GM12892 (cell line): ENCODE results near the gene CXCL12.

Experiments
- DNase-seq: peaks from one replicate; pipeline ENCODE4 v3.0.0; 2011; ENCODE audit not compliant: insufficient read length
- FAIRE-seq: peaks from 2 replicates; lab custom pipeline; 2011; peaks lifted over from hg19 to GRCh38; lab: Jason Lieb, UNC
- POLR2A ChIP-seq: IDR thresholded peaks from 2 replicates; pipeline ENCODE4 v1.6.1; 2011; ENCODE audit warnings: low read depth, low read length, control low read depth
- POLR2AphosphoS5 ChIP-seq: IDR thresholded peaks from 2 replicates; pipeline ENCODE4 v1.6.1; 2011; ENCODE audit warnings: low read depth, low read length, control low read depth
- TAF1 ChIP-seq: IDR thresholded peaks from 2 replicates; pipeline ENCODE4 v1.6.1; 2011; ENCODE audit warnings: low read depth, mild to moderate bottlenecking, control low read depth, low read length, borderline replicate concordance

The CXCL12 gene

GRCh38 chr10:44382131-44382858 is 2.6 kb downstream of the CXCL12 start:
- DNase-seq (no peak), FAIRE-seq (no peak)
- no peak for TF ChIP-seq TAF1
- TF ChIP-seq POLR2AphosphoS5, result no peak
- no peak for TF ChIP-seq POLR2A

- DNase-seq, result no peak
- no peak for TF ChIP-seq POLR2AphosphoS5
- no peak for TF ChIP-seq POLR2A
- no peak for TF ChIP-seq TAF1
- FAIRE-seq, result no peak
Measured at GRCh38 chr10:44380829-44381600, 3.9 kb downstream of the CXCL12 start.

DNA sequence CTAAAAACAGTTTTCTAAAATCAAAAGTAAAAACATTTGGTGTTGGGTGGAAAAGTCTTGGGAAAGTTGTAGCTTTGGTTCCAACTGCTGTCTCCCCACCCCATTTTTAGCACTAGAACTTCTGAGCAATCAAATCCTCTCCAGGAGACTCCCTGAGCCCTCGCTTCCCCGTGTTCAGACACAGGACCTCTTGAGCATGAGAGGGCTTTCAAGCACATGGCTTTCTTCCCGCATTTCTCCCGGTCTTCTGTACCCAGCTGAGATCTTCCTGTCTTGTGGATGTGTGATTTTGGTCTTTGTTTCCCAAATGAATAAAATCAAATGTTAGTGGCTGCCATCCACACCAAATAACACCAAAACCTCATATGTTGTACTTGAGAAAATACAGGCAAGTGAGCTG is 5.0 kb downstream of the CXCL12 start:
- no peak for FAIRE-seq

GRCh38 chr10:44378626-44379025 is 6.3 kb downstream of the CXCL12 start:
- DNase-seq (no peak), FAIRE-seq (no peak)
- TF ChIP-seq TAF1, result no peak
- TF ChIP-seq POLR2A, result no peak
- TF ChIP-seq POLR2AphosphoS5, result no peak

More for the DNA sequence above, 5.0 kb downstream of the CXCL12 start:
- DNase-seq, result no peak
- TF ChIP-seq TAF1 (no peak), POLR2A (no peak), POLR2AphosphoS5 (no peak)

DNA sequence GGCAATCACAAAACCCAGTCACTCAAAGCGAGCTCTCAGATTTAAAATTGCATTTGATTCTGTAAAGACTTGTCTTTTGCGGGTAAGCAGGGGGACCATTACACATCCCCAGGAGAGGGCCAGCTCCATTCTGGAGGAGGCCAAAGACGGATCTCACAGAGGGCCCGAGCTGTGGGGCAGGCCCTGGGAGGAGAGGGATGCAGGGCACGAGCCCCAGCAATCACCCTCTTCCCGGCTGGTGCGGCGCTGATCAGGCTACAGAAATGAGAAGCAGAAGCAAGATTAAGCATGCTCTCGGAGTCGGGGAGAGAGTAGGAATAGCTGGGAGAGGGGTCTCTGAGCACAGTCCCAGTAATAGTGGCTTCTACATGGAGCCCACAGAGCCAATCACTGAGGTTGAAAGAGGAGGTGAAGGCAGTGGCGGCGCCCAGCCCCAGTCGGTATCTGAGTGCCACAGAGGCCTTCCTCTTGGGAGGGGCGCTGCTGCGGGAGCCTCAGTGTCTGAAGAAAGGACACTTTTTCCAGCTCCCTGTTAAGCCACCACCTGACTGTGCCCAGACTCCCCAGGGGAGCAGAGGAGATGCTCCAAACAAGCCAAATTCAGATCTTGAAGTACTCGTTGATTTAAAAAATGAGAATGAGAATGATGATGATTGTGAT is 7.1 kb downstream of the CXCL12 start:
- FAIRE-seq, result no peak
- no peak for TF ChIP-seq POLR2AphosphoS5
- no peak for TF ChIP-seq TAF1
- no peak for TF ChIP-seq POLR2A
- DNase-seq, result no peak

DNA sequence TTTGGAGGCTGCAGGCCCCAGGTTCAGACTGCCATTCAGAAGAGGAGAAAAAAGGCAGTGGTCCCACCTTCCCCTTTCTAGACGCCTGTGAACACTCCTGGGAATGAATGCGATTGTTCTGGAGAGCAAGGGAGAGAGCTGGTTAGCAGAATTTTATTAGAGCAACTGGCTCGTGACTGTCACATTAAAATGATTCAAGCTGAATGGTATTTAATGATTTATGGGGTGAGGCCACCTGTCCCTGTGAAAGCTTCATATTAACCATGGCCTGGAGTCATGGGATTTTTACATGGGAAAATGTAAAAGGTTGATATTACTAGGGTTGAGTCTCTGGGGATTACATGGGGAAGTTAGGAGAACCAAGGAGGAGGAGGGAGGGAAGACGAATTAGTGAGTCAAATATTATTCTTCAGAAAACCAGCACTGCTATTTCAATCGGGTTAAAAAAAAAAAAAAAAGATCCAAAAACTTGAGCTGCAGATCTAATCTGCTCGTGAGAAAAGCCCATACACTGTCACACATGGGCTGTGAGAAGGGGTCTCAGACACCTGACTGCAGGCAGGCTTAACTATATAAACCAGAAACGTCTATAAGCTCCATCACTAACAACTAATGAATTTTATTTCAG is 8.3 kb downstream of the CXCL12 start:
- no peak for FAIRE-seq
- DNase-seq, result no peak
- TF ChIP-seq POLR2A (no peak), POLR2AphosphoS5 (no peak), TAF1 (no peak)

DNA sequence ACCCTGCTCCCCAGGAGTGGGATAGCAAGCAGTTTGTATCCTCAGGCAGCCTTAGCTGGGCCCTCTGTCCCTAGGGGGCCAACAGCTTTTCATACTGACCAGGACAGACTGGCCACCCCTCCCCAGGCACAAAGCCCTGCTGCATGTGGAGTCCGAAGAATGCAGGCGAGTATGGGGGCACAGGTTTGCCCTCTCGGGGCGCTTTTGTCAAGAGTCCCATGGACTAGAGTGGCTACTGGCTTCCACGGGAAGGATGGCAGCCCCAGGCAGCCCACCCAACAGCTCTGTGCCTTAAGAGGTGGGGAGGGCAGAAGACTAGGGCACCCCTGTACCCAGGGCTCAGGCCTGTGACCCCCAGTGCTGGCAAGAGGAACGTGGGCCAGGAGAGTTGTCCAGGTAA is 10.7 kb downstream of the CXCL12 start:
- FAIRE-seq, result no peak
- no peak for DNase-seq
- no peak for TF ChIP-seq POLR2AphosphoS5
- no peak for TF ChIP-seq POLR2A
- TF ChIP-seq TAF1, result no peak

- DNase-seq (no peak), FAIRE-seq (no peak)
- TF ChIP-seq POLR2A, result no peak
Measured at GRCh38 chr10:44373341-44373995, 11.4 kb downstream of the CXCL12 start.

DNA sequence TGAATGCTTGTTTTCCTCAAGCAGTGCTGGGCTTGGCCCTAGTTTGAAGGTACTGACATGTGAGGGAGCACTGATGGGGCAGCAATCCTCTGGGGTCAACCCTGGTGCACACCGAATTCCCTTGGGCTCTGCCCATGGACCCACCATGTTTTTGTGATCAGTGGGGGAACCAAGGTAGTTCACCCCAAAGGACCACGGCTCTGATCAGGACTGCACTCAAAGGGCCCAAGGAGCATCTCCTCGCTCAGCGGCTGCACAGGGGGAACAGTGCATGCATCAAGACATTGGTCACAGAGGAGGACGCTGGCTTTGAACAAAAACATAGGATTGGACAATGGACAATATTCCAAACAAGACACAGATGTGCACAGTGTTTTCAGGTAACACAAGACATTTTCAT is 12.7 kb downstream of the CXCL12 start:
- FAIRE-seq (no peak), DNase-seq (no peak)
- TF ChIP-seq TAF1, result no peak
- no peak for TF ChIP-seq POLR2A
- TF ChIP-seq POLR2AphosphoS5, result no peak

GRCh38 chr10:44370731-44371248 is 14.1 kb downstream of the CXCL12 start:
- no peak for FAIRE-seq
- TF ChIP-seq TAF1 (no peak), POLR2AphosphoS5 (no peak), POLR2A (no peak)
- no peak for DNase-seq
